Fibroblast of skin of abdomen (primary cell): Measurements from ENCODE around the gene CIRBP.
"Not testable (repeated sequence)": the region's sequence is repeated elsewhere in the genome, so short reads cannot be mapped to it uniquely, and the experiment has no call there.

Experiments
- DNase-seq: peaks from one replicate; pipeline ENCODE4 v3.0.0-alpha.2; 2013

The CIRBP gene

DNA sequence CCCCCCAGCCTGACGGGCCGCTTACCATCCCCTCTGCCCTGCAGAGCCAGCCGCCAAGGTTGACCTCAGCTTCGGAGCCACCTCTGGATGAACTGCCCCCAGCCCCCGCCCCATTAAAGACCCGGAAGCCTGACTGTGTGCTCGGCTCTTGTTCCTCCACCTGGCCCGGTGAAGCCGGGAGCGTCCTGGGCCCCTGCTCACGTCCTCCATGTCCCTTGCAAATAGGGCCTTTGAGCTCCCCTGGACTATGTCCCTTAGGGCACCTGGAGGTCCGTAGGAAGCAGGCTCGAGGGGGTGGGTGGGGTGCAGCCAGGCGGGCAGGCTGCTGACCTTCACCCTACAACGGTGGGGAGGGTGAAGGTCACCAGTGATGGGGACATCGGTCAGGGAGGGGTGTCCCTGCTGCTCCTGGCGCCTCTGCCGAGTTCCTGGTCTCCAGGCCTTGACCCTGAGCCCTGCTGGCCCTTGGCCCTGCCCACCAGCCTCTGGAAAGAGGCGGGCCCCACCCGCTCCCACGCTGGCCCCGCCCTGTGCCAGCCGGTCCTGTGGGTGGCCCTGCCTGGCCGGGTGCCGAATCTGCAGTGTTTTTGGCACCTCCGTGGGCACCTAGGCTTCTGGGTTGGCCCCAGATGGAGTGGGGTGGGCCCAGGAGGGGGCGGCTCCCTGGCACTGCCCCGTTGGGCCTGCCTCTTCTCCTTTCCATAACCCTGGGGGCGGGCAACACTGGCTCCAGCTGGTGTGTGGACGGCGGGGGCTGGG is 24.3 kb upstream of the CIRBP start:
- DNase-seq, result no peak

DNA sequence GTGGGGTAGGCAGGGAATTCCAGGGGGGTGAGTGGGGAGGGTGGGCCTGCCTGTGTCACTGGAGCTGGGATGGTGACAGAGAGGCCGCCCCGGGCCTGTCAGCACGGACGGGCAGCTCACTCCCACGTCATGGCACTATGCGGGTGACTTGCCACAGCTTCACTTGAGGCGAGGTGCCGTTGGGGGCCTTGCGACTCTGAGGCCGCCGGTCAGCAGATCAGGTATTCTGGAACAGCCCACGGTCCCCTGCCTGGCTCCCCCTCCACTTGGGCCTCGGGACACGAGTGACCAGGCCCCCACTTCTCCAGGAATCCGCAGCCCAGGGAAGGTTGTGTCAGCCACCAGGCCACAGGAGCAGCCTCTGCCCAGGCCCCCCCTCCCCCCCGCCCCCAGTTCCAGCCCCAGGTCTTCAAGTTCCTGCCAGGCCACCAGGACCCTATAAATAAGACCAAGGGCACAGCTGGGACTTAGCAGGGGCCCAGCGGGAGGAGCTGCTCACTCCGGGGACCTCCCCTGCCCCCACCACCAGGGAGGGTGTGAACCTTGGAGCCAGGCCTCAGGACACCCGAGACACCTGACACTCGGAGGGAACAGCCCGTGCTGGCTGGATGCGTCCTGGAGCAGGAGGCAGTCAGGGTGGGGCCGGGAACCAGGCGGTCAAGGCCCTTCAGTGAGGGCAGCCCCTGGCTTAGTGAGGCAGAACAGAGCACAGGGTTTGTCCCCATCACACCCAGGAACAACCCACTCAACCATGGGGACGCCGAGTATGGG is 23.5 kb upstream of the CIRBP start:
- DNase-seq, result no peak

DNA sequence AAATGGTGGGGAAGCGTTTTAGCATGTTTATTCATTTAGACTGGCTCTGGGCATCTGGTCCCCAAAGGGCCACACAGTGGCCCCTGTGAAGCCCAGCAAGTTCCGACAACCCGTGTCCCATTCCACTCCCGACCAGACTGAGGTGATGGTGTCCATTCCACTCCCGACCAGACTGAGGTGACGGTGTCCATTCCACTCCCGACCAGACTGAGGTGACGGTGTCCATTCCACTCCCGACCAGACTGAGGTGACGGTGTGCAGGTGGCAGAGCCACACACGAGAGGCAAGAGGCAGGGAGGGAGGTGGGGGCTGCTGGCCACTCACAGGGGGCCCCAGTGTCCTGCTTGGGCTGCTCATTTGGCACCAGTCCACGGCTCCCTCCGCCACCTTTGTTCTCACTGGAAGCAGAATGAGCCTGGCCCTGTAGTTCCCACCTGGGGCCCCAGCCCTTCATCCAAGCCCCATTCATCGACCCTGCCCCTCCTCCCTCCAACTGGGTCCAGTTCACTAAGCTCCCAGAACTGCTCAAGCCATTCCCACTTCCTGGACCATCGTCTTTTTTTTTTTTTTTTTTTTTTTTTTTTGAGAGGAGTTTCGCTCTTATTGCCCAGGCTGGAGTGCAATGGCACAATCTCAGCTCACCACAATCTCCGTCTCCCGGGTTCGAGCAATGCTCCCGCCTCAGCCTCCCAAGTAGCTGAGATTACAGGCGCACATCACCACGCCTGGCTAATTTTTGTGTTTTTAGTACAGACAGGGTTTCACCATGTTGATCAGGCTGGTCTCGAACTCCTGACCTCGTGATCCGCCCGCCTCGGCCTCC is 22.7 kb upstream of the CIRBP start:
- DNase-seq, result not testable (repeated sequence)

DNA sequence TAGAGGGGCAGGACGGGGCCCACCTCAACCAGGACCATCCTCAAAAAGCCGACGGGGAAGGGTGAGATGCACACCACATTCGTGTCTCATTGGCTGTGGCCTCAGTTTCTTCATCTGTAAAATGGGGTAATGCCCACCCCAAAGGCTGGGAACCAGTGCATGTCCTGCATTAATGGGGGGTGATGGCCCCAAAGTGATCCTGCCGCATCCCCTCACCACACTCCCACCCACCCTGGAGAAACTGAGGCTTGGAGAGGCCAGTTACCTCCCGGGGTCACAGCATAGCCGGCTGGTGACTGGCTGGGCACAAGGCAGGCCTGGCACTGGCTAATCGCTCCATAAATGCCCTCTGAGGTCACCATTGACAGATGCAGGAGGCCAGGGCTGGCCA is 21.4 kb upstream of the CIRBP start:
- DNase-seq, result no peak

DNA sequence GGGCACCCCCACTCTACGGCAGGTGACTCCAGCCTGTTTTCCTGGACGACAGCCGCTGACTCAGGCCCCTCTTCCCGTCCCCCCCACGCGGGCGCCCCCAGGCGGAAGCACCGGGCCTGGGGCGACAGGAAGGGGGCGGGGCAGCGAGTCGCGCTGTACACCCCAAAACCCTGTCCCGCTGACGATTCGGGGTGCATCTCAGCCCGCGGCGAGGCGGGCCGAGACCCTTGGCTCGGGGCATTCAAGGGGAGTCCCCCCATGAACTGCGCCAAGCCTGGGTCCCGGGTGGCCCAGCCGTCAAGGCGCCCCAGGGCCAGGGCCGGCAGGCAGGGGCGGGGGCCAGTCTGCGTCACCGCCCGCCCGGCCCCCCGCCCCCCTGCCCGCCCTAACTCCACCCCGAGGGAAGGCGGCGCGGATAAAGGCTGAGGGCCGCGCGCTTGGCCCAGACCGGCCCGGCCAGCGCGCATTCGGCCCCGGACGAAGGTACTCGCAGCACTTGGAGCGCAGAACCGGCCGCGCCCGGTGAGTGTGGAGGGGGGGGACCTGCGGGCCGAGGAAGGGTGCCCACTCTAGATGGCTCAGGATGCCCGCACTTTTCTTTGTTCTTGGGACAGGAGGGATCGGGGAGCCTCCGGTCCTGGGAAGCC is 20.9 kb upstream of the CIRBP start, which contains the start of gene MIDN:
MIDN (plus strand) TSS at position 445 of the 647 bp plus-strand sequence. CDS start 1,714 bp downstream, outside the sequence.
- peak; percentile 88 for DNase-seq

DNA sequence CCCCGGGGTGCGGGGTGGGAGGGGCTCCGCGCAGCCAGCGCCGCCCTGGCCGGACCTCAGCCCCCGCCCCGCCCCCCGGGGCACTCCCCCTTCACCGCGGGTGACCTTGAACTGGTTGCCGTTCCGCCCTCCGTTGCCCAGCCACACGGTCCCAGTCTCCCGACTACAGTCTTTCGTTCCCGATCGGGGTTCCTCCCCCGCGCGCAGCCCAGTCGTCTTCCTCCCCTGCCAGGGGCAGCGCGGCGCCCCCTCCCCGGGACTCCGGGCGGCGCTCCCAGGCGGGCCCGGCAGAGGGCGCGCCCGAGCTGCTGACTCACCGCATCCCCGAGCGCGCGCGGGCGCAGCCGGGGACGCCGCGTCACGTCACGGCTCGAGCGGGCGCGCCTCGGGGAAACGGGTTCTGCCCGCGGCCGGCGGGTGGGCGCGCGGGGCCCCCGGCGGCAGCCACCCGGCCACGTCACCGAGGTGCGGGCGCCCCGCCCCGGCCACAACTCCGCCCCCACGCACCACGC is 20.3 kb upstream of the CIRBP start:
- peak; percentile 78 for DNase-seq

DNA sequence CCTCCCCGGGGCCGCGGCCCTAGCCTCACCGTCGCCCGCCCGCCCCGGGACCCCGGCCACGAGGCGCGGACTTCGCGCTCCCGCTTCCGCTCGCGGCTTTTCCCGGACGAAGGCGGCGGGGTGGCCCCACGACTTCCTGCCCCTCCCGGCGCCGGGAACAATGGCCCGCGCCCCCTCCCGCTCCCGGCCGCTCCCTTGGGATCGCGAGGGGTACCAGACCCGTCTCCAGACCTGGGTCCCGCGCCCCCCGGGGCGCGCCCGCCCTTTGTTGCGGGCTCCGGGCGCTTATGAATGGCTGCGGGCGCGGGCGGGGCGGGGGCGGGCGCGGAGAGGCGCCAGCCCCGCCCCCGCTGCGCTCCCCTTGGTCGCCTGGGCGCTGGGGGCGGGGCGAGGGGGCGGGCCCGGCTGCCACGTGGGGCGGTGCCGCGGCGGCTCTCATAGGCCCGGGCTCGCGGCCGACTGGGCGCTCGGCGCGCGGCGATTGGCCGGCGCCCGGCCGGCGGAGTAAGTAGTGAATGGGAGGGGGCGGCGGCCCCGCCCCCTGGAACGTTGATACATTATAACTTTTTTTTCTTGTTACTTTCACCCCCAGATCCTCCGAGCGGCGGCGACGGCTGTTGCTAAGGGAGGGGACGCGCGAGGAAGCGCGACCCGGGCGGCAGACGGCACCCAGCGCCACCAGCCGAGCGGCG is 19.7 kb upstream of the CIRBP start:
- DNase-seq, result peak; percentile 98

DNA sequence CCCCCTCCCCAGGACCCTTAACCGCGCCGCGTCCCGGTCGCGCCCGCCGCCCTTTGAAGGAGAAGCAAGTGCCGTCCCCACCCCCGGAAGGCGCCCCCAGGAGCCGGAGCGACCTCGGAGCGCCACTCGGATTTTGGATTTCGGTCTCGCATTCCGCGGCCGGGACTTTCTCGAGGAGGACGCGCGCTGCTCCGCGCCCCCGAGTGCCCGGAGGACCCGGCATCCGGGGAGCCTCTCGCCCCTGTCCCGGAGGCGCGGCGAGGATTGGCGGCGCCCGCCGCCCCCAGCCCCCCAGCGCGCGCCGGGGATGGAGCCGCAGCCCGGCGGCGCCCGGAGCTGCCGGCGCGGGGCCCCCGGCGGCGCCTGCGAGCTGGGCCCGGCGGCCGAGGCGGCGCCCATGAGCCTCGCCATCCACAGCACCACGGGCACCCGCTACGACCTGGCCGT is 19.1 kb upstream of the CIRBP start:
- no peak for DNase-seq

DNA sequence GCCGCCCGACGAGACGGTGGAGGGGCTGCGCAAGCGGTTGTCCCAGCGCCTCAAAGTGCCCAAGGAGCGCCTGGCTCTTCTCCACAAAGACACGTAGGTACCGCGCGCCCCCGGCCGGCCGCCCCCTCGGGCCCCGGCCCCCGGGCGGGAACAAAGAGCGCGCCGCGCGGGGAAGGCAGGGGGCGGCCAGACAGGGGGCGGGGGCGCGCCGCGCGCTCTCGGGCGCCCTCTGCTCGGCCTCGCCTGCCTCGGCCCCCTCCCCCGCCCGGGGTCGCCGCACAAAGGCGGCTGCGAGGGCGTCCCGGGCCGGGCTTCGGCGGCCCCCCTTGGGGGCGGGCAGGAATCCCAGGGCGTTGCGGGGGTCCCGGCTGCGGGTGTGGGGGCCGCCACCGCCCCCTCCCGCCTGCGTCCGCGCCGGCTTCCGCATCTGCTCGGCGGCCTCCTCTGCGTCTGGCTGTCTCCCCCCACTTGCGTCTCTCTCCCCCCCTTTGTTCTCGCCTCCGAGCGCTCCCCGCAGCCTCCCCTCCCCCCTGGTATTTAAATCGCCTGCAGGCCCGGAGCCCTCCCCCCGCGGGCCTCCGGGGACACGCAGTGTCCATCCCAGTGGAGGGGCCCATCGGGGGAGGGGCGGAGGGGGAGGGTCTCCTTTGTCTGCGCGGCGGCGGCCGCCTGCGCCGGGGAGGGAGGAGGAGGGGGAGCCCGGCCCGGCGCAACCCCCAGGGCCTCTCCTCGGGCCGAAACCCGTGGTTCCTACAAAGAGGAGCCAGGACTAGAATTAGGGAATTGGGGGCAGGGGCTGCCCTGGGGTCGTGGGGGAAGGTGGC is 18.5 kb upstream of the CIRBP start:
- DNase-seq, result peak; percentile 84

DNA sequence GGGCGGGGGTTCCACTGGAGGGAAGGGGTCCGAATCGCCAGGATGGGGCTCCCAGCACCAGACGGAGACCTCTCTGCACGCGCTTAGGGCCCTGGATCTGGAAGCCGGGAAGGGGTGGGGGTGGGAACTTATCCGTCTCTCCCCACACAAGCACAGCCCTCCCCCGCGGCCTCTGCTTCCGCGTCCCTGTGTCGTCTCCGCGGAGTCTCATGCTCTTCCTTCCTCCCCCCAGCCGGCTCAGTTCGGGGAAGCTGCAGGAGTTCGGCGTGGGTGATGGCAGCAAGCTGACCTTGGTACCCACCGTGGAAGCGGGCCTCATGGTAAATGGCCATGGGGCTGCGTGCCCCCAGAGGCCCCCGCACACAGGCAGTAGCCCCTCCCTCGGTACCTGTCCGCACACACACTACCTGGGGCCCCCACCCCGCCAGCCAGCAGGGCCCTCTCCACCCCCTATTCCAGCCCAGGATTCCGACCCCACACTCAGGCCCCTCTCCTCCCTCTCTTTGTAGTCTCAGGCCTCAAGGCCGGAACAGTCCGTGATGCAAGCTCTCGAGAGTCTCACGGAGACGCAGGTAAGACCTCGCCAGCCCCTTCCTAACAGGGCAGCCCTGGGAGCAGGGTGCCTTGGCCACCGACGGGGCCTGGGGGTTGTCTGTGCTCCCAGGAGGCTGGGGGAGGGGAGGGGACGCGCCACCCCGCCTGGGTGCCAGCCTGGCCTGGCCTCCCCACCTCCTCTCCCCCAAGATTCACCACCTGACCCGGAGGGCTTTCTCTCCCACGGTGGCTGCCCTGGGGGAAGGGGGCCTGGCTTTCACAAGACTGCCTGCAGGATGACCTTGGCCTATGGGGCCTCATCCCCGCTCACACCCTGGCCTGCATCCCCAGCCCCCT is 17.6 kb upstream of the CIRBP start:
- DNase-seq, result peak; percentile 78

DNA sequence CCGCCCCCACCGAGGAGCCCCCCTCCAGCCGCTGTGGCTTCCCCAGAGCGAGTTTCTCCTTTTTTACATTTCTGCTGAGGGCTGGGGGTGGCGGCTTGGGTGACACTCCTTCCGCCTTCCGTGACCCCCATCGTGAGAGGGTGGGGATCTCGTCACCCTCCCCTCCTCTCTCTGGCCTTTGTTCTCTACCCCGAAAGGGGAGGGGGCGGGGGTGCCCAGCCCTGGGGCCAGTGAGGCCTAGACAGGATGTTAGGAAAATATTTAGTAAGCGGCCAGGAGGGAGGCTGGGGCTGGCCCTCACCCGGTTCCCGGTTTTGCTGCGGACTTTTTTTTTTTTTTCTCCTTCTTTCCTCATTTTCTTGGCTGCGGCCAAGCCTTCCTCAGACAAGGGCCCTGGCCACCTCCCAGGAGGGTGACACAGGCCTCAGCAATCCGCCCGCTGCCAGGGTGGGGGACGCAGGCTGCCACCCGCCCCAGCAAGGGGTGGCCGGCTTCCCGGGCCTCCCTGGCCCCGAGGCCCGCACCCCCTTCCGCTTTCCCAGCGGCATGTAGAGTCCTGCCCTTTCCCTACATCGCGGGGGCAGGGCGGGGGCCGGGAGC is 16.8 kb upstream of the CIRBP start:
- peak; percentile 96 for DNase-seq

DNA sequence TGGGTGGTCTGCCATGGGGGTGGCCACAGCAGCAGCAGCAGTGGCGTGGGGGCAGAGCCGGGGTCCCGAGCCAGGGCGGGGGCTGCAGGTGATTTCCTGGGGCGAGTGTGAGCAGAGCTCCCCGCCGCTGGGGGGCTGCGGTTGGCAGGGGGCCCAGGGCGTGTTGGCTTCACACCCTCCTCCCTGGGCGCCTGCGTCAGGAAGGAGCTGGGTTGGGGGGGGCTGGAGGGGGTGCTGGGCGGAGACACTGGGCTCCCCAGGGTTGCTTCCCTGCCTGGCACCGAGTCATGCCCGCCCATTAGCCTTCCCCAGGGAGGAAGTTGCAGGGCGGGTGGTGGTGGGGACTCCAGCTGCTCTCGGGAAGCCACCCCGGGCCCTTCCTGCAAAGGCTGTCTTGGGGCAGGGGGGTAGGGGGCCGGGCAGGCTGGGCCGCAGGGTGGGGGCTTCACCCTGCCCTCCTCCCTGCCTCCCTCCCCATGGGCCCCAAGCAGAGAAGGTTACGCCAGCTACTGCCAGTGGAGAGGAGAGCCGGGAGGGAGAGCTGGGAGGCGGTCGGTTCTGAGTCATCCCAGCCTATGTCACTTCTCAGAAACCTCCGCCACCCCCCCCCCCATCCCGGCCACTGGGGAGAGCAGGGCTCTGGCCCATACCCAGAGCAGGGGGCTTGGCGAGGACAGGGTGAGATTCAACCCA is 16.2 kb upstream of the CIRBP start:
- peak; percentile 99 for DNase-seq

DNA sequence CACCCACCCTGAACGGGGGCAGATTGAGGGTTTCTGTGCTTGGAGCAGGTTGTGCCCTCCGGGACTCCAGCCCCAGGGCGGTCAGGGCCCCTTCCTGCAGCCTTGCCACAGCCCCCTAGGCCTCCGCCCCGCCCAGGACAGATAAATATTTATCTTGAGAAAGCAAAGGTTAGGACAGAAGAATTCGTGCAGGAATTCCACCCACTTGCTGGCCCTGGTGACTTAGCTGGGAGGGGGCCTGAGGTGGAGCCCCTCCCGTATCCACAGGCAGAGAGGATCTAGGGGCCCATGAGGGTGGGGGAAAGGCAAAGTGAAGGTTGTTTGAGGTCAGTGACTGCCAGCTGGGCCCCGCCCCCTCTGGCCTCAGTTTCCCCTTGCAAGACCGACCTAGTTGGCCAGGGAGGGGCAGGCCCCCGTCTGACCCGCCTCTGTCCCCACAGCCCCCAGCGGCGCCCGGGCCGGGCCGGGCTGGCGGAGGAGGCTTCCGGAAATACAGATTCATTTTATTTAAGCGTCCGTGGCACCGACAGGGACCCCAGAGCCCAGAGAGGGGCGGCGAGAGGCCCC is 15.5 kb upstream of the CIRBP start:
- DNase-seq, result no peak

DNA sequence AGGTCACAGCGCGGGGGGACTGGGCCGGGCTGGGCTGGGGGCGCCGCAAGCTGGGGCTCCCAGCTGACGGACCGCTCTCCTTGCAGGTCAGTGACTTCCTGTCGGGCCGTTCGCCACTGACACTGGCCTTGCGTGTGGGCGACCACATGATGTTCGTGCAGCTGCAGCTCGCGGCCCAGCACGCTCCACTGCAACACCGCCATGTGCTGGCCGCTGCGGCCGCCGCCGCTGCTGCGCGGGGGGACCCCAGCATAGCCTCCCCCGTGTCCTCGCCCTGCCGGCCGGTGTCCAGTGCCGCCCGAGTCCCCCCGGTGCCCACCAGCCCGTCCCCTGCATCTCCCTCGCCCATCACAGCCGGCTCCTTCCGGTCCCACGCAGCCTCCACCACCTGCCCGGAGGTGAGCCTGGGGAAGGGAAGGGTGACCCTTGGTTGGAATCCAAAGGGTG is 15.0 kb upstream of the CIRBP start:
- DNase-seq, result no peak

DNA sequence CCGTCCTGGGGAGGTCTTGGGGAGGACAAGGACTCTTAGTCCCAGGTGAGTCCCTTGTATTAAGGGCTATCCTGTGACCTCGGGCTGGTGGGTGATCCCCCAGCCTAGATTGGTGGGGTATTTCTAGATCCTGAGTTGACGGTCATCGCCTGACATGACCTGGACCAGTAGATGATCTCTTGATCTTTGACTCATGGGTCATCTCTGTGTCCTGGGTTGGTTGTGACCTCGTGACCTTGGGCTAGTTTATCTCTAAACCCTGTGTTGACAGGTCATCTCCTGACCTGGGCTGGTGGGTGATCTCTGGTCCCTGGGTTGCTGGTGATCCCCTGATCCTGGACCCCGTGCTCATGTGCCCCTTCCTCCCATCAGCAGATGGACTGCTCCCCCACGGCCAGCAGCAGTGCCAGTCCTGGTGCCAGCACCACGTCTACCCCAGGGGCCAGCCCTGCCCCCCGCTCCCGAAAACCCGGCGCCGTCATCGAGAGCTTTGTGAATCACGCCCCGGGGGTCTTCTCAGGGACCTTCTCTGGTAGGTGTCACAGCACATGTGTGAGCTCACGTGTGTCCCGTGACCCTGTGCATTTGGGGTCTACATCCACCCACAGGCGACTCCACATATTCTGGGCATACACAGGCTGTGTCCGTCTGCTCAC is 14.5 kb upstream of the CIRBP start:
- no peak for DNase-seq

DNA sequence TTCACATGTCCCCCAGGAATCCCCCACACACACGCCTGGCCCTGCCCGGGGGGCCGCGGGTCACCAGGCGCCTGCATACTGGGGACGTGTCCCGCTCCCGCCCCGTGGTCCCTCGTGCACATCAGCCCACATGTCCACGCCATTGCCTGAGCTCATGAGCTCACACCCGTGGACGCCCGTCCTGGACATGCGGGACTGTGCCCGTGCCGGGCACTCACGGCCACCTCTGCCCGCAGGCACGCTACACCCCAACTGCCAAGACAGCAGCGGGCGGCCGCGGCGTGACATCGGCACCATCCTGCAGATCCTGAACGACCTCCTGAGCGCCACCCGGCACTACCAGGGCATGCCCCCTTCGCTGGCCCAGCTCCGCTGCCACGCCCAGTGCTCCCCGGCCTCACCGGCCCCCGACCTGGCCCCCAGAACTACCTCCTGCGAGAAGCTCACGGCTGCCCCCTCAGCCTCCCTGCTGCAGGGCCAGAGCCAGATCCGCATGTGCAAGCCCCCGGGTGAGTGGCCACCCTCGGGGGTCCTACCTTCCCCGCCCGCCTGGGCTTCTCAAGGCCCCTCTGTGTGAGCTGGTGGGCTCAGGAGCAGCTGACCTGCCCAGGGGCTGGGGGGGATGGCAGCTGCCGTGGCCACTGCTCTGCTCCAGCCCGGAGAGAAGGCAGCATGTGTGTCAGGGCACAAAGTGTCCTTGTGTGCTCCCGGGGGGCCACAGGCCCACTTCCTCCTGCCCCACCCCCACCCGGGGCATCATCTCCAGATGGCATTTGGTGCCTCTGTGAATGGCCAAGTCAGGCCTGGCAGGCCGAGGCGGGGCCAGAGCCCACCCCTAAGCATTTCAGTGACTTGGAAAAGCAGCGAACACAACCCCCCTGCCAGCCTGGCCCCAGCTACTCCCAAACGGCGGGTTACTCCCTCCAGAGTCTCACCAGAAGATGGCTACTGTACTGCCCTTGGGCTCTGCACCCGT is 13.7 kb upstream of the CIRBP start:
- no peak for DNase-seq
